GM15510 (cell line): Measurements from ENCODE around the gene CD207.

Experiments
- POLR2A ChIP-seq: IDR thresholded peaks from 3 replicates; pipeline ENCODE4 v1.6.1; 2011; ENCODE audit warnings: borderline replicate concordance; ENCODE audit not compliant: insufficient read length; ENCODE audit errors: extremely low read depth

Gene CD207

GRCh38 chr2:70784320-70784719, 51.3 kb downstream of the CD207 start:
- TF ChIP-seq POLR2A: no peak
